HEK293 (cell line): Measurements from ENCODE around the gene ACAD9.

Experiments used
- CTCF ChIA-PET: fragments of 350-600 bp; formaldehyde crosslinking; extraction: SDS; loops from one replicate; lab custom pipeline; 2021; ENCODE audit warnings: antibody characterized with exemption; lab: Yijun Ruan, JAX
- POLR2A ChIA-PET: fragments of 300-600 bp; formaldehyde crosslinking; extraction: SDS; loops from one replicate; lab custom pipeline; 2020; ENCODE audit warnings: antibody characterized with exemption, inconsistent platforms; lab: Yijun Ruan, JAX
- H3K27ac ChIP-seq: fragments of 200-500 bp; sonication (Bioruptor generic); 2 replicates; pipeline ENCODE4 v1.5.1; 2014; ENCODE audit warnings: low read depth, low read length, control low read depth, inconsistent platforms; ENCODE audit errors: extremely low read depth
- H3K36me3 ChIP-seq, 2 experiments: fragments of 200-500 bp in 1 of 2; sonication (Bioruptor generic) in 1 of 2; 1 replicate in 1 of 2; 2 replicates in 1 of 2; pipeline ENCODE4 v1.5.1; 2014 to 2017; ENCODE audit warnings: inconsistent platforms in 2 of 2, low read length in 2 of 2; ENCODE audit not compliant: control insufficient read depth in 2 of 2, insufficient read depth in 1 of 2
- H3K4me1 ChIP-seq: fragments of 200-500 bp; sonication (Bioruptor generic); 2 replicates; pipeline ENCODE4 v1.5.1; 2014; ENCODE audit warnings: mild to moderate bottlenecking, low read length, inconsistent platforms; ENCODE audit not compliant: control insufficient read depth, insufficient read depth
- H3K4me3 ChIP-seq: 2 replicates; pipeline ENCODE4 v1.5.1; 2011; ENCODE audit warnings: low read depth, mild to moderate bottlenecking, control low read depth, low read length, moderate library complexity
- H3K9me3 ChIP-seq: fragments of 200-500 bp; sonication (Bioruptor generic); 2 replicates; pipeline ENCODE4 v1.5.1; 2014; ENCODE audit warnings: low read depth, low read length, inconsistent platforms; ENCODE audit not compliant: control insufficient read depth, insufficient read depth
- GFI1B ChIP-seq: fragments of 450-650 bp; formaldehyde crosslinking; IDR thresholded peaks from 2 replicates; pipeline ENCODE4 v1.5.1; 2016; ENCODE audit warnings: missing biosample characterization, missing genetic modification characterization
- PRDM1 ChIP-seq: fragments of 450-650 bp; formaldehyde crosslinking; IDR thresholded peaks from 2 replicates; pipeline ENCODE4; 2016; ENCODE audit warnings: missing biosample characterization, missing genetic modification characterization
- SETDB1 ChIP-seq: IDR thresholded peaks from one replicate; pipeline ENCODE4 v1.6.1; 2017; ENCODE audit warnings: mild to moderate bottlenecking, low read length, moderate library complexity, mixed read lengths; ENCODE audit not compliant: insufficient read length
- SP7 ChIP-seq: fragments of 450-650 bp; formaldehyde crosslinking; IDR thresholded peaks from 2 replicates; pipeline ENCODE4 v1.5.1; 2016; ENCODE audit warnings: missing biosample characterization, missing genetic modification characterization
- YY1 ChIP-seq: fragments of 450-650 bp; formaldehyde crosslinking; IDR thresholded peaks from 2 replicates; pipeline ENCODE4 v1.5.1; 2018; ENCODE audit warnings: missing biosample characterization, missing genetic modification characterization
- ZBTB21 ChIP-seq: fragments of 450-650 bp; formaldehyde crosslinking; IDR thresholded peaks from 2 replicates; pipeline ENCODE4 v1.5.1; 2017; ENCODE audit warnings: missing biosample characterization, missing genetic modification characterization
- ZNF138 ChIP-seq: fragments of 450-650 bp; formaldehyde crosslinking; IDR thresholded peaks from 2 replicates; pipeline ENCODE4 v1.5.1; 2016; ENCODE audit warnings: missing biosample characterization, missing genetic modification characterization, borderline replicate concordance
- ZNF140 ChIP-seq: fragments of 450-650 bp; formaldehyde crosslinking; IDR thresholded peaks from 2 replicates; pipeline ENCODE4 v1.5.1; 2016; ENCODE audit warnings: missing biosample characterization, missing genetic modification characterization
- ZNF146 ChIP-seq: fragments of 450-650 bp; formaldehyde crosslinking; IDR thresholded peaks from 2 replicates; pipeline ENCODE4 v1.5.1; 2016; ENCODE audit warnings: missing biosample characterization, missing genetic modification characterization
- ZNF155 ChIP-seq: fragments of 450-650 bp; formaldehyde crosslinking; IDR thresholded peaks from 2 replicates; pipeline ENCODE4 v1.5.1; 2016; ENCODE audit warnings: missing biosample characterization, missing genetic modification characterization
- ZNF335 ChIP-seq: fragments of 450-650 bp; formaldehyde crosslinking; conservative IDR thresholded peaks from 2 replicates; pipeline ENCODE4 v1.5.1; 2016; ENCODE audit warnings: missing biosample characterization, missing genetic modification characterization
- ZNF37A ChIP-seq: fragments of 450-650 bp; IDR thresholded peaks from 2 replicates; pipeline ENCODE4 v1.5.1; 2018; ENCODE audit warnings: missing biosample characterization, missing genetic modification characterization
- ZNF391 ChIP-seq: fragments of 450-650 bp; formaldehyde crosslinking; IDR thresholded peaks from 2 replicates; pipeline ENCODE4 v1.5.1; 2016; ENCODE audit warnings: low read depth, missing biosample characterization, missing genetic modification characterization, borderline replicate concordance
- ZNF560 ChIP-seq: fragments of 450-650 bp; formaldehyde crosslinking; IDR thresholded peaks from 2 replicates; pipeline ENCODE4 v1.5.1; 2017; ENCODE audit warnings: missing biosample characterization, missing genetic modification characterization, borderline replicate concordance
- ZNF624 ChIP-seq: fragments of 450-650 bp; formaldehyde crosslinking; IDR thresholded peaks from 2 replicates; pipeline ENCODE4 v1.5.1; 2017; ENCODE audit warnings: missing biosample characterization, missing genetic modification characterization
- ZNF747 ChIP-seq: fragments of 450-650 bp; formaldehyde crosslinking; IDR thresholded peaks from 2 replicates; pipeline ENCODE4 v1.5.1; 2016; ENCODE audit warnings: missing biosample characterization, missing genetic modification characterization
- ZXDB ChIP-seq: fragments of 450-650 bp; formaldehyde crosslinking; IDR thresholded peaks from 2 replicates; pipeline ENCODE4 v1.5.1; 2016; ENCODE audit warnings: missing biosample characterization, missing genetic modification characterization
- TF ChIP-seq, protein P1 (sequence below): IDR thresholded peaks from 2 replicates; pipeline ENCODE4 v1.6.1; 2011; ENCODE audit warnings: mild to moderate bottlenecking, low read depth, low read length, borderline replicate concordance
- TF ChIP-seq, protein P2 (sequence below): fragments of 450-650 bp; formaldehyde crosslinking; IDR thresholded peaks from 2 replicates; pipeline ENCODE4 v1.5.1; 2016; ENCODE audit warnings: missing biosample characterization, missing genetic modification characterization
- TF ChIP-seq, protein P3 (sequence below): fragments of 450-650 bp; formaldehyde crosslinking; IDR thresholded peaks from 2 replicates; pipeline ENCODE4 v1.5.1; 2016; ENCODE audit warnings: missing biosample characterization, missing genetic modification characterization
- TF ChIP-seq, protein P4 (sequence below): fragments of 450-650 bp; formaldehyde crosslinking; IDR thresholded peaks from 2 replicates; pipeline ENCODE4 v1.5.1; 2017; ENCODE audit warnings: missing biosample characterization, missing genetic modification characterization

Gene ACAD9

DNA sequence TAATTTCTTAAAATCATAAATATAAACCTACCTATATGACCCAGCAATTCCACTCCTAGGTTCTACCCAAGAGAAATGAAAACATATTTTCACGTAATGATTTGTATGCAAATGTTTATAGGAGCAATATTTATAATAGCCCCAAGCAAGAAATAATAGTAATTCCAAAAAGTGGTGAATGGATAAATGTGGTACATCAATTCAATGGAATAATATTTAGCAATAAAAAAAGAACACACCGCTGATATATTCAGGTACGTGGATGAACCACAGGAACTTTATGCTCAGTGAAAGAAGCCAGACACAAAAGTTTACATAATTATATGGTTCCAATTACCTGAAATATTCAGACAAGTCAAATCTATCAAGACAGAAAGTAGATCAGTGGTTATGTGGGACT, 49.9 kb downstream of the ACAD9 start:
- ChIA-PET POLR2A (no interaction called here), CTCF (no interaction called here)
- Histone ChIP-seq H3K36me3 (no peaks in the 10 kb centered on the region), H3K4me3 (no peak overlapping the region), H3K27ac (no peak overlapping the region), H3K9me3 (no peaks in the 10 kb centered on the region), H3K4me1 (no peaks in the 10 kb centered on the region)
- TF ChIP-seq ZNF747 (tag by site-specific recombination) = no peak
- no peak for TF ChIP-seq PRDM1
- TF ChIP-seq, protein P1, sequence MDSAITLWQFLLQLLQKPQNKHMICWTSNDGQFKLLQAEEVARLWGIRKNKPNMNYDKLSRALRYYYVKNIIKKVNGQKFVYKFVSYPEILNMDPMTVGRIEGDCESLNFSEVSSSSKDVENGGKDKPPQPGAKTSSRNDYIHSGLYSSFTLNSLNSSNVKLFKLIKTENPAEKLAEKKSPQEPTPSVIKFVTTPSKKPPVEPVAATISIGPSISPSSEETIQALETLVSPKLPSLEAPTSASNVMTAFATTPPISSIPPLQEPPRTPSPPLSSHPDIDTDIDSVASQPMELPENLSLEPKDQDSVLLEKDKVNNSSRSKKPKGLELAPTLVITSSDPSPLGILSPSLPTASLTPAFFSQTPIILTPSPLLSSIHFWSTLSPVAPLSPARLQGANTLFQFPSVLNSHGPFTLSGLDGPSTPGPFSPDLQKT = no peak
- no peak for TF ChIP-seq ZXDB (tag by site-specific recombination)
- peak; percentile 38 for TF ChIP-seq SETDB1
- TF ChIP-seq ZBTB21 = no peak
- TF ChIP-seq ZNF560 (tag by site-specific recombination) = no peak
- TF ChIP-seq SP7 = no peak
- TF ChIP-seq, protein P2, sequence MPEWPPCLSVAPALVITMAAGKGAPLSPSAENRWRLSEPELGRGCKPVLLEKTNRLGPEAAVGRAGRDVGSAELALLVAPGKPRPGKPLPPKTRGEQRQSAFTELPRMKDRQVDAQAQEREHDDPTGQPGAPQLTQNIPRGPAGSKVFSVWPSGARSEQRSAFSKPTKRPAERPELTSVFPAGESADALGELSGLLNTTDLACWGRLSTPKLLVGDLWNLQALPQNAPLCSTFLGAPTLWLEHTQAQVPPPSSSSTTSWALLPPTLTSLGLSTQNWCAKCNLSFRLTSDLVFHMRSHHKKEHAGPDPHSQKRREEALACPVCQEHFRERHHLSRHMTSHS = no peak
- TF ChIP-seq ZNF140 = peak; percentile 23; the same call in 1 of the 2 replicates
- no peak for TF ChIP-seq ZNF37A
- TF ChIP-seq ZNF391 (tag by site-specific recombination) = no peak
- no peak for TF ChIP-seq ZNF335 (tag by site-specific recombination)
- TF ChIP-seq ZNF146 (tag by site-specific recombination) = peak; percentile 16; the same call in 1 of the 2 replicates

DNA sequence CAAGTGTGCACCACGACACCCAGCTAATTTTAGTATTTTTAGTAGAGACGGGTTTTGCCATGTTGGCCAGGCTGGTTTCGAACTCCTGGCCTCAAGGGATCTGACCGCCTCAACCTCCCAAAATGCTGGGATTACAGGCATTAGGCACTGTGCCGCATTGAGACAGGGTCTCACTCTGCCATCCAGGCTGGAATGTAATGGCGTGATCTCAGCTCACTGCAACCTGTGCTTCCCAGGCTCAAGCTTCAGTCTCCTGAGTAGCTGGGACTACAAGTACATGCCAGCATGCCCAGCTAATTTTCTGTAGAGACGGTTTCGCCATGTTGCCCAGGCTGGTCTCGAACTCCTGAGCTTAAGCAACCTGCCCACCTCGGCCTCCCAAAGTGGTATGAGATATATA, 51.6 kb downstream of the ACAD9 start:
- POLR2A ChIA-PET = no interaction called here
- H3K4me3 ChIP-seq = no peak overlapping the region

More for the DNA sequence above, 51.6 kb downstream of the ACAD9 start:
- CTCF ChIA-PET = interaction anchor here (0.7 to 1.8 kb wide), 3 partner anchors 39 to 314 kb away, joined by 3 to 9 read pairs (median 3); no protein-coding TSS in a partner anchor
- H3K4me1 ChIP-seq = no peaks in the 10 kb centered on the region
- H3K27ac ChIP-seq = no peak overlapping the region
- TF ChIP-seq ZXDB (tag by site-specific recombination) (no peak), ZNF155 (tag by site-specific recombination) (no peak), GFI1B (tag by site-specific recombination) (no peak), YY1 (no peak), ZNF624 (no peak), ZNF138 (tag by site-specific recombination) (no peak)
- TF ChIP-seq, protein P3, sequence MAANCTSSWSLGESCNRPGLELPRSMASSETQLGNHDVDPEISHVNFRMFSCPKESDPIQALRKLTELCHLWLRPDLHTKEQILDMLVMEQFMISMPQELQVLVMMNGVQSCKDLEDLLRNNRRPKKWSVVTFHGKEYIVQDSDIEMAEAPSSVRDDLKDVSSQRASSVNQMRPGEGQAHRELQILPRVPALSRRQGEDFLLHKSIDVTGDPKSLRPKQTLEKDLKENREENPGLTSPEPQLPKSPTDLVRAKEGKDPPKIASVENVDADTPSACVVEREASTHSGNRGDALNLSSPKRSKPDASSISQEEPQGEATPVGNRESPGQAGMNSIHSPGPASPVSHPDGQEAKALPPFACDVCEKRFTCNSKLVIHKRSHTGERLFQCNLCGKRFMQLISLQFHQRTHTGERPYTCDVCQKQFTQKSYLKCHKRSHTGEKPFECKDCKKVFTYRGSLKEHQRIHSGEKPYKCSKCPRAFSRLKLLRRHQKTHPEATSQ (tag by site-specific recombination) = no peak
- TF ChIP-seq, protein P4, sequence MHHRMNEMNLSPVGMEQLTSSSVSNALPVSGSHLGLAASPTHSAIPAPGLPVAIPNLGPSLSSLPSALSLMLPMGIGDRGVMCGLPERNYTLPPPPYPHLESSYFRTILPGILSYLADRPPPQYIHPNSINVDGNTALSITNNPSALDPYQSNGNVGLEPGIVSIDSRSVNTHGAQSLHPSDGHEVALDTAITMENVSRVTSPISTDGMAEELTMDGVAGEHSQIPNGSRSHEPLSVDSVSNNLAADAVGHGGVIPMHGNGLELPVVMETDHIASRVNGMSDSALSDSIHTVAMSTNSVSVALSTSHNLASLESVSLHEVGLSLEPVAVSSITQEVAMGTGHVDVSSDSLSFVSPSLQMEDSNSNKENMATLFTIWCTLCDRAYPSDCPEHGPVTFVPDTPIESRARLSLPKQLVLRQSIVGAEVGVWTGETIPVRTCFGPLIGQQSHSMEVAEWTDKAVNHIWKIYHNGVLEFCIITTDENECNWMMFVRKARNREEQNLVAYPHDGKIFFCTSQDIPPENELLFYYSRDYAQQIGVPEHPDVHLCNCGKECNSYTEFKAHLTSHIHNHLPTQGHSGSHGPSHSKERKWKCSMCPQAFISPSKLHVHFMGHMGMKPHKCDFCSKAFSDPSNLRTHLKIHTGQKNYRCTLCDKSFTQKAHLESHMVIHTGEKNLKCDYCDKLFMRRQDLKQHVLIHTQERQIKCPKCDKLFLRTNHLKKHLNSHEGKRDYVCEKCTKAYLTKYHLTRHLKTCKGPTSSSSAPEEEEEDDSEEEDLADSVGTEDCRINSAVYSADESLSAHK (tag by site-specific recombination) = no peak
- H3K36me3 ChIP-seq = no peaks in the 10 kb centered on the region
- H3K9me3 ChIP-seq = no peaks in the 10 kb centered on the region
